IPS-18c (cell line): ENCODE measurements around the gene BAG5.
"Not testable (repeated sequence)": the region's sequence is repeated elsewhere in the genome, so short reads cannot be mapped to it uniquely, and the experiment has no call there.

Experiments
- H3K4me3 ChIP-seq: 2 replicates; pipeline ENCODE4 v1.7.0; 2013; ENCODE audit warnings: low read depth, mild to moderate bottlenecking, low read length, moderate library complexity; ENCODE audit not compliant: insufficient read depth
- H3K9me3 ChIP-seq: one replicate; pipeline ENCODE4 v1.6.1; 2013; ENCODE audit warnings: mild to moderate bottlenecking, low read length, moderate library complexity; ENCODE audit not compliant: control insufficient read depth, insufficient read depth

The BAG5 gene

GRCh38 chr14:103531421-103532215, 30.8 kb downstream of the BAG5 start:
- no peak overlapping the region for H3K4me3 ChIP-seq
- no peaks in the 10 kb centered on the region for H3K9me3 ChIP-seq

- no peaks in the 10 kb centered on the region for H3K9me3 ChIP-seq
- H3K4me3 ChIP-seq: no peak overlapping the region
Observed at GRCh38 chr14:103530831-103531230, 31.6 kb downstream of the BAG5 start.

GRCh38 chr14:103530390-103530789, 32.1 kb downstream of the BAG5 start:
- no peaks in the 10 kb centered on the region for H3K9me3 ChIP-seq
- H3K4me3 ChIP-seq: no peak overlapping the region

- no peaks in the 10 kb centered on the region for H3K9me3 ChIP-seq
- peak overlapping the region; percentile 88 for H3K4me3 ChIP-seq
Observed at GRCh38 chr14:103529383-103530365, 32.8 kb downstream of the BAG5 start.

- Histone ChIP-seq H3K9me3 (no peaks in the 10 kb centered on the region), H3K4me3 (peak within 1 kb of the TSS; percentile 88)
Observed at GRCh38 chr14:103528587-103529382, 33.7 kb downstream of the BAG5 start, which contains the start of gene TRMT61A. TSS of gene TRMT61A (plus strand) at chr14:103529196. CDS start at chr14:103529979, 783 bp downstream.

- peak overlapping the region; percentile 70; the same call in 1 of the 2 replicates for H3K4me3 ChIP-seq
- H3K9me3 ChIP-seq: no peaks in the 10 kb centered on the region
Observed at GRCh38 chr14:103528146-103528586, 34.3 kb downstream of the BAG5 start.

- Histone ChIP-seq H3K4me3 (no peak overlapping the region), H3K9me3 (no peaks in the 10 kb centered on the region)
Observed at GRCh38 chr14:103527408-103528145, 34.9 kb downstream of the BAG5 start.

GRCh38 chr14:103526914-103527248, 35.6 kb downstream of the BAG5 start:
- Histone ChIP-seq H3K9me3 (no peaks in the 10 kb centered on the region), H3K4me3 (no peak overlapping the region)

GRCh38 chr14:103526247-103526913, 36.1 kb downstream of the BAG5 start:
- no peak overlapping the region for H3K4me3 ChIP-seq
- no peaks in the 10 kb centered on the region for H3K9me3 ChIP-seq

- not testable (repeated sequence) for H3K9me3 ChIP-seq, H3K4me3 ChIP-seq
Observed at GRCh38 chr14:103525430-103526246, 36.8 kb downstream of the BAG5 start.

- no peak overlapping the region for H3K4me3 ChIP-seq
- H3K9me3 ChIP-seq: peaks cover 2% of the 10 kb centered on the region
Observed at GRCh38 chr14:103524002-103524935, 38.2 kb downstream of the BAG5 start.

GRCh38 chr14:103523575-103523954, 38.9 kb downstream of the BAG5 start:
- Histone ChIP-seq H3K9me3 (peaks cover 2% of the 10 kb centered on the region), H3K4me3 (peak overlapping the region; percentile 60; the same call in 1 of the 2 replicates)

GRCh38 chr14:103522649-103523574, 39.5 kb downstream of the BAG5 start, which contains the start of gene CKB:
TSS of gene CKB (minus strand) at chr14:103522830. CDS start at chr14:103522493, 337 bp downstream.
- peaks cover 2% of the 10 kb centered on the region for H3K9me3 ChIP-seq
- H3K4me3 ChIP-seq: peak within 1 kb of the TSS; percentile 85
